HCT116 (cell line): ENCODE measurements around the gene SAMD13. TPM values are rescaled to one million over a fixed set of nuclear protein-coding genes. Genes with fewer than 3 reads are reported as not detected.
"Not testable (repeated sequence)": the region's sequence is repeated elsewhere in the genome, so short reads cannot be mapped to it uniquely, and the experiment has no call there.

Experiments used
- ATAC-seq: fragments of 200-7000 bp; cut with Tn5 transposase; 2 replicates; pipeline ENCODE4 v1.9.1; 2020; ENCODE audit warnings: mild to moderate bottlenecking, moderate library complexity
- BruUV-seq: library from RNA; stranded (reverse); fragments of 400-500 nt; replicated peaks from 2 replicates; lab custom pipeline; 2021; lab: Mats Ljungman, UMichigan
- CTCF ChIA-PET: fragments of 300-600 bp; sonication (Branson Sonifier 250); formaldehyde crosslinking; loops from one replicate; lab custom pipeline; 2021; ENCODE audit warnings: antibody characterized with exemption; lab: Charles Lee
- POLR2A ChIA-PET: fragments of 300-600, 350-600 bp; sonication (Branson Sonifier 250); formaldehyde crosslinking; loops from one replicate; lab custom pipeline; 2021; ENCODE audit warnings: antibody characterized with exemption; lab: Charles Lee
- RAD21 ChIA-PET, 2 experiments: fragments of 300-600 bp; sonication (Branson Sonifier 250); formaldehyde crosslinking; loops; one replicate each; lab custom pipeline; 2023; ENCODE audit warnings: low total read pairs in 2 of 2; ENCODE audit not compliant: uncharacterized antibody in 2 of 2, unreplicated experiment in 2 of 2, low non-redundant PET in 1 of 2; lab: Charles Lee
- DNase-seq: peaks from one replicate; pipeline ENCODE4 v3.0.0-alpha.2; 2010; ENCODE audit warnings: low read depth, low spot score
- H2AFZ ChIP-seq: fragments of 200-600 bp; shearing (Covaris generic), sonication (generic); 2 replicates; pipeline ENCODE4 v1.6.1; 2017; ENCODE audit warnings: low read depth, mixed run types, mixed read lengths, antibody characterized with exemption, low read length; ENCODE audit not compliant: poor library complexity, severe bottlenecking
- H3K27ac ChIP-seq: 2 replicates; pipeline ENCODE4 v1.5.1; 2012; ENCODE audit warnings: low read depth, low read length
- H3K27me3 ChIP-seq: fragments of 200-600 bp; sonication (generic); 2 replicates; pipeline ENCODE4 v1.6.1; 2016; ENCODE audit warnings: mixed run types, low read length, mixed read lengths; ENCODE audit not compliant: insufficient read depth
- H3K36me3 ChIP-seq, 2 experiments: fragments of 200-500 bp in 1 of 2; fragments of 200-600 bp in 1 of 2; sonication (Bioruptor generic) in 1 of 2; sonication (generic) in 1 of 2; 2 replicates each; pipeline versions ENCODE4 v1.5.1 to v1.6.1; 2014 to 2016; ENCODE audit warnings: low read length in 2 of 2, inconsistent platforms in 1 of 2, mixed read lengths in 1 of 2, mixed run types in 1 of 2; ENCODE audit not compliant: insufficient read depth in 2 of 2, control insufficient read depth in 1 of 2
- H3K4me1 ChIP-seq, 2 experiments: fragments of 200-600 bp in 1 of 2; sonication (generic) in 1 of 2; 2 replicates each; pipeline versions ENCODE4 v1.5.1 to v1.6.1; 2012 to 2017; ENCODE audit warnings: low read length in 2 of 2, inconsistent platforms in 1 of 2, mild to moderate bottlenecking in 1 of 2, mixed read lengths in 1 of 2, mixed run types in 1 of 2, moderate library complexity in 1 of 2; ENCODE audit not compliant: insufficient read depth in 2 of 2, control insufficient read depth in 1 of 2
- H3K4me2 ChIP-seq: fragments of 200-600 bp; sonication (generic); 2 replicates; pipeline ENCODE4 v1.6.1; 2017; ENCODE audit warnings: mixed run types, low read length, mixed read lengths
- H3K4me3 ChIP-seq, 2 experiments: fragments of 200-600 bp in 1 of 2; sonication (generic) in 1 of 2; replicated peaks in 1 of 2; 2 replicates each; pipeline ENCODE4 v1.5.1; 2011 to 2016; ENCODE audit warnings: low read length in 2 of 2, control low read depth in 1 of 2, low read depth in 1 of 2, mild to moderate bottlenecking in 1 of 2, mixed read lengths in 1 of 2, mixed run types in 1 of 2
- H3K79me2 ChIP-seq: fragments of 200-600 bp; sonication (generic); 2 replicates; pipeline ENCODE4 v1.6.1; 2017; ENCODE audit warnings: mild to moderate bottlenecking, mixed run types, low read length, moderate library complexity, mixed read lengths; ENCODE audit not compliant: insufficient read depth
- H3K9ac ChIP-seq: fragments of 200-600 bp; sonication (generic); 2 replicates; pipeline ENCODE4 v1.6.1; 2016; ENCODE audit warnings: low read length, mixed read lengths
- H3K9me2 ChIP-seq: fragments of 200-600 bp; sonication (generic), shearing (Covaris generic); 2 replicates; pipeline ENCODE4 v1.6.1; 2017; ENCODE audit warnings: mixed run types, mild to moderate bottlenecking, moderate library complexity; ENCODE audit not compliant: insufficient read depth
- H3K9me3 ChIP-seq, 2 experiments: fragments of 200-500 bp in 1 of 2; fragments of 200-600 bp in 1 of 2; sonication (Bioruptor generic) in 1 of 2; sonication (generic) in 1 of 2; 2 replicates each; pipeline ENCODE4 v1.6.1; 2014 to 2017; ENCODE audit warnings: low read length in 2 of 2, mixed read lengths in 2 of 2, inconsistent platforms in 1 of 2, low read depth in 1 of 2, mild to moderate bottlenecking in 1 of 2, mixed run types in 1 of 2, moderate library complexity in 1 of 2; ENCODE audit not compliant: control insufficient read depth in 1 of 2, insufficient read depth in 1 of 2
- H4K20me1 ChIP-seq: fragments of 200-600 bp; sonication (generic), shearing (Covaris generic); 2 replicates; pipeline ENCODE4 v1.6.1; 2017; ENCODE audit warnings: mixed run types, mild to moderate bottlenecking, moderate library complexity; ENCODE audit not compliant: insufficient read depth
- CBX3 ChIP-seq: IDR thresholded peaks from 2 replicates; pipeline ENCODE4 v1.6.1; 2012; ENCODE audit warnings: low read depth
- CTCF ChIP-seq, 3 experiments: fragments of 200-600 bp in 1 of 3; sonication (generic) in 1 of 3; IDR thresholded peaks in 2 of 3; conservative IDR thresholded peaks in 1 of 3; 2 replicates each; pipeline ENCODE4 v1.5.1; 2012 to 2017; ENCODE audit warnings: low read depth in 2 of 3, low read length in 2 of 3, antibody characterized with exemption in 1 of 3, borderline replicate concordance in 1 of 3, control low read depth in 1 of 3, mild to moderate bottlenecking in 1 of 3, mixed read lengths in 1 of 3, mixed run types in 1 of 3, moderate library complexity in 1 of 3; ENCODE audit not compliant: insufficient read depth in 1 of 3
- FOSL1 ChIP-seq: IDR thresholded peaks from 2 replicates; pipeline ENCODE4 v1.6.1; 2012; ENCODE audit warnings: low read depth
- POLR2A ChIP-seq: IDR thresholded peaks from 2 replicates; pipeline ENCODE4 v1.7.0; 2011; ENCODE audit warnings: borderline replicate concordance; ENCODE audit not compliant: insufficient read depth, insufficient read length; ENCODE audit errors: extremely low read depth
- RAD21 ChIP-seq: IDR thresholded peaks from 2 replicates; pipeline ENCODE4 v1.6.1; 2012; ENCODE audit warnings: low read depth, mild to moderate bottlenecking
- SIN3A ChIP-seq: IDR thresholded peaks from 2 replicates; pipeline ENCODE4 v1.6.1; 2012; ENCODE audit warnings: low read depth
- SP1 ChIP-seq: IDR thresholded peaks from 2 replicates; pipeline ENCODE4 v1.6.1; 2012; ENCODE audit warnings: low read depth
- ZNF274 ChIP-seq: fragments of 200-500 bp; sonication (Bioruptor generic); IDR thresholded peaks from 2 replicates; pipeline ENCODE4 v1.6.1; 2014; ENCODE audit warnings: mild to moderate bottlenecking, low read depth, low read length, inconsistent platforms
- intact Hi-C: fragments of 100-400 bp; cut with micrococcal nuclease; formaldehyde crosslinking; loops from 2 replicates; pipeline ENCODE4 v1.10.0; 2022
- total RNA-seq: library from RNA; stranded (reverse); gene quantifications from one replicate; pipeline ENCODE4 v1.2.1, GENCODE V29; 2021; ENCODE audit not compliant: unreplicated experiment
- TF ChIP-seq, protein P1 (sequence below): IDR thresholded peaks from 2 replicates; pipeline ENCODE4 v1.6.1; 2012; ENCODE audit warnings: low read depth
- TF ChIP-seq, protein P2 (sequence below): IDR thresholded peaks from 2 replicates; pipeline ENCODE4 v1.6.1; 2011; ENCODE audit warnings: mild to moderate bottlenecking, low read length, moderate library complexity; ENCODE audit not compliant: insufficient replicate concordance; ENCODE audit errors: extremely low read depth

Gene SAMD13
- total RNA-seq, 1 experiment from 2014 or later = 14.9 TPM

DNA sequence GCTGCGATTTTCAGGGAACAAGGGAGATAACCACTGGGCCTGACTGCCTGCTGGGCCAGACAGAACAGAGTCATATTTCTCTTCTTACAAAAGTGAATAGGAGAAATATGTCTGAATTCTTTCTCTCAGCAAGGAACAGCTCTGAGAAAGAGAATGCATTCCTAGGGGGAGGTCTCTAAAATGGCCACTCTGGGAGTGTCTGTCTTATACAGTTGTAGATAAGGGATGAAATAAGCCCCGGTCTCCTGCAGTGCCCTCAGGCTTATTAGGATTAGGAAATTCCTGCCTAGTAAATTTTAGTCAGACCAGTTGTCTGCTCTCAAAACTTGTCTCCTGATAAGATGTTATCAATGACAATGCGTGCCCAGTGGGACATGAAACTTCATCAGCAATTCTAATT, 14.1 kb upstream of the SAMD13 start:
- H2AFZ ChIP-seq, H3K4me3 ChIP-seq, H3K79me2 ChIP-seq, H3K36me3 ChIP-seq, ATAC-seq, H3K9me2 ChIP-seq, DNase-seq, RAD21 ChIA-PET, H3K4me2 ChIP-seq, H3K9ac ChIP-seq, BruUV-seq, CTCF ChIA-PET, POLR2A ChIA-PET, H3K27ac ChIP-seq, H3K27me3 ChIP-seq, H3K9me3 ChIP-seq, H4K20me1 ChIP-seq, intact Hi-C loops: not testable (repeated sequence)
- H3K4me1 ChIP-seq = peaks cover 0 to 13% of the 10 kb centered on the region in 2 experiments; a peak in 2 of 4 replicates
- TF ChIP-seq CBX3 = peak; percentile 93

DNA sequence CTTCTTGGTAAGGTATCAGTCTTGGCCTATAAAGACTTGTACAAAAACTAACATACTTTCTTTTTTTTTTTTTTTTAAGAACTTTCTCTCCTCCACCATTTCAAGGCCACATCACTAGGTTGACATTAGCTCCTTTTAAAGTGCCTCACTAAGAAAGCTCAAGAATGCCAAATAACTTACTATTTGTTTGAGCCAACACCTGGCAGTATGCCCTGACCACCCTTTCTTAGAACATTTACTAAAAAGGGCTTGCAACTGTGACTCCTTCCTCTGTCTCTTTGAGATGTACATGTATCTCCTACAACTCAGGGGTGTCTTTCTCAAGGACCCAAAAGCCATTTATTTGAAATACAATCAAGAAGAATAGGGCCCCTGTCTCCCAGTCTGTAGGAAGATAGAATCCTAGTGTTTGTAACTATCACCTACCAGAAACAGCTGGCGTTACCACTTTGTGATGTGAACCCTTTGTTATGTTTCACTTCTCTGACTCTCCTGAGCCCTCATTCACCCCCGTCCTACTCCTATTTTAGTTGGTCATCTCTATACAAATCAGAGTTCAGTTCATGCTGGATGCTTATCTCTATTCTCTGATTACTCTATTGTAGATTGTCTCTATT, 12.2 kb upstream of the SAMD13 start:
- no peak overlapping the region for H3K4me2 ChIP-seq
- no peaks in the 10 kb centered on the region for H3K27me3 ChIP-seq
- DNase-seq (no peak), ATAC-seq (no peak)
- ChIA-PET CTCF (no interaction called here), POLR2A (no interaction called here), RAD21 (no interaction called here)
- no TSS peak for BruUV-seq
- H3K4me1 ChIP-seq = peaks cover 0 to 10% of the 10 kb centered on the region in 2 experiments; a peak in 1 of 4 replicates
- H3K9ac ChIP-seq = no peak overlapping the region
- intact Hi-C loops = no loop called here
- H3K79me2 ChIP-seq = no peaks in the 10 kb centered on the region
- H2AFZ ChIP-seq = no peak overlapping the region
- no peak overlapping the region for H3K27ac ChIP-seq
- no peaks in the 10 kb centered on the region for H3K9me2 ChIP-seq
- H3K36me3 ChIP-seq = 0 out of 4 replicates have a peak, but pooled peaks cover 0 to 7% of the 10 kb centered on the region in 2 experiments
- H3K4me3 ChIP-seq = no peak overlapping the region
- no peak for TF ChIP-seq FOSL1
- TF ChIP-seq, protein P1, sequence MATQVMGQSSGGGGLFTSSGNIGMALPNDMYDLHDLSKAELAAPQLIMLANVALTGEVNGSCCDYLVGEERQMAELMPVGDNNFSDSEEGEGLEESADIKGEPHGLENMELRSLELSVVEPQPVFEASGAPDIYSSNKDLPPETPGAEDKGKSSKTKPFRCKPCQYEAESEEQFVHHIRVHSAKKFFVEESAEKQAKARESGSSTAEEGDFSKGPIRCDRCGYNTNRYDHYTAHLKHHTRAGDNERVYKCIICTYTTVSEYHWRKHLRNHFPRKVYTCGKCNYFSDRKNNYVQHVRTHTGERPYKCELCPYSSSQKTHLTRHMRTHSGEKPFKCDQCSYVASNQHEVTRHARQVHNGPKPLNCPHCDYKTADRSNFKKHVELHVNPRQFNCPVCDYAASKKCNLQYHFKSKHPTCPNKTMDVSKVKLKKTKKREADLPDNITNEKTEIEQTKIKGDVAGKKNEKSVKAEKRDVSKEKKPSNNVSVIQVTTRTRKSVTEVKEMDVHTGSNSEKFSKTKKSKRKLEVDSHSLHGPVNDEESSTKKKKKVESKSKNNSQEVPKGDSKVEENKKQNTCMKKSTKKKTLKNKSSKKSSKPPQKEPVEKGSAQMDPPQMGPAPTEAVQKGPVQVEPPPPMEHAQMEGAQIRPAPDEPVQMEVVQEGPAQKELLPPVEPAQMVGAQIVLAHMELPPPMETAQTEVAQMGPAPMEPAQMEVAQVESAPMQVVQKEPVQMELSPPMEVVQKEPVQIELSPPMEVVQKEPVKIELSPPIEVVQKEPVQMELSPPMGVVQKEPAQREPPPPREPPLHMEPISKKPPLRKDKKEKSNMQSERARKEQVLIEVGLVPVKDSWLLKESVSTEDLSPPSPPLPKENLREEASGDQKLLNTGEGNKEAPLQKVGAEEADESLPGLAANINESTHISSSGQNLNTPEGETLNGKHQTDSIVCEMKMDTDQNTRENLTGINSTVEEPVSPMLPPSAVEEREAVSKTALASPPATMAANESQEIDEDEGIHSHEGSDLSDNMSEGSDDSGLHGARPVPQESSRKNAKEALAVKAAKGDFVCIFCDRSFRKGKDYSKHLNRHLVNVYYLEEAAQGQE = no peak
- TF ChIP-seq SP1 = no peak
- TF ChIP-seq SIN3A = no peak
- TF ChIP-seq RAD21 = no peak
- TF ChIP-seq CTCF (IDR thresholded peaks at IDR 0.05 in 2 of 3, conservative IDR thresholded peaks at IDR 0.05 in 1 of 3; ENCODE audit: borderline replicate concordance in 1 of 3, insufficient read depth in 1 of 3, low read depth in 2 of 3, low read length in 2 of 3) = no peak
- no peak for TF ChIP-seq ZNF274
- no peak for TF ChIP-seq CBX3
- TF ChIP-seq POLR2A = no peak
- TF ChIP-seq, protein P2, sequence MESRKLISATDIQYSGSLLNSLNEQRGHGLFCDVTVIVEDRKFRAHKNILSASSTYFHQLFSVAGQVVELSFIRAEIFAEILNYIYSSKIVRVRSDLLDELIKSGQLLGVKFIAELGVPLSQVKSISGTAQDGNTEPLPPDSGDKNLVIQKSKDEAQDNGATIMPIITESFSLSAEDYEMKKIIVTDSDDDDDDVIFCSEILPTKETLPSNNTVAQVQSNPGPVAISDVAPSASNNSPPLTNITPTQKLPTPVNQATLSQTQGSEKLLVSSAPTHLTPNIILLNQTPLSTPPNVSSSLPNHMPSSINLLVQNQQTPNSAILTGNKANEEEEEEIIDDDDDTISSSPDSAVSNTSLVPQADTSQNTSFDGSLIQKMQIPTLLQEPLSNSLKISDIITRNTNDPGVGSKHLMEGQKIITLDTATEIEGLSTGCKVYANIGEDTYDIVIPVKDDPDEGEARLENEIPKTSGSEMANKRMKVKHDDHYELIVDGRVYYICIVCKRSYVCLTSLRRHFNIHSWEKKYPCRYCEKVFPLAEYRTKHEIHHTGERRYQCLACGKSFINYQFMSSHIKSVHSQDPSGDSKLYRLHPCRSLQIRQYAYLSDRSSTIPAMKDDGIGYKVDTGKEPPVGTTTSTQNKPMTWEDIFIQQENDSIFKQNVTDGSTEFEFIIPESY = no peak
- H3K9me3 ChIP-seq = peaks cover 0 to 8% of the 10 kb centered on the region in 2 experiments; a peak in 1 of 4 replicates
- no peaks in the 10 kb centered on the region for H4K20me1 ChIP-seq
